Gastrocnemius medialis (tissue), 4 donors: ENCODE data around the gene MYCBP2. TPM values are rescaled to one million over a fixed set of nuclear protein-coding genes. Genes with fewer than 3 reads are reported as not detected.
A peak's percentile ranks its signal among the peaks of the same experiment; 100 is the strongest.

Experiments
- ATAC-seq, 2 donors: fragments of 150-250 bp; one replicate each; pipeline ENCODE4 v1.9.1; 2016
- DNase-seq, 2 donors: peaks; one replicate each; pipeline ENCODE4 v3.0.0-alpha.2; 2019
- H3K27ac ChIP-seq, 4 donors: fragments of 200-600 bp; sonication (generic); 1 replicate in 1 of 4; 2 replicates in 3 of 4; pipeline ENCODE4 v1.5.1; 2016 to 2018; ENCODE audit warnings: mild to moderate bottlenecking in 2 of 4, moderate library complexity in 1 of 4
- H3K27me3 ChIP-seq, 3 donors: fragments of 200-600 bp; sonication (generic) in 2 of 3; 1 replicate in 1 of 3; 2 replicates in 2 of 3; pipeline versions ENCODE4 v1.5.1 to v1.6.0; 2016 to 2019; ENCODE audit warnings: mild to moderate bottlenecking in 1 of 3, moderate library complexity in 1 of 3
- H3K36me3 ChIP-seq, 2 donors: fragments of 200-600 bp; sonication (generic) in 1 of 2; one replicate each; pipeline ENCODE4 v1.5.1; 2017 to 2018
- H3K4me1 ChIP-seq, 2 donors: fragments of 200-600 bp; sonication (generic) in 1 of 2; one replicate each; pipeline ENCODE4 v1.5.1; 2016 to 2017; ENCODE audit warnings: mild to moderate bottlenecking in 2 of 2
- H3K4me3 ChIP-seq, 4 donors: fragments of 200-600 bp; sonication (generic) in 3 of 4; 1 replicate in 1 of 4; 2 replicates in 3 of 4; pipeline ENCODE4 v1.5.1; 2016 to 2019; ENCODE audit warnings: mild to moderate bottlenecking in 2 of 4
- H3K9me3 ChIP-seq, 3 donors: fragments of 200-600 bp; sonication (generic) in 2 of 3; 1 replicate in 1 of 3; 2 replicates in 2 of 3; pipeline ENCODE4 v1.5.1; 2016 to 2019
- POLR2A ChIP-seq, 2 donors: fragments of 450-650 bp; IDR thresholded peaks; one replicate each; pipeline ENCODE4 v1.6.1; 2017; ENCODE audit warnings: antibody characterized with exemption in 2 of 2, mild to moderate bottlenecking in 2 of 2, moderate library complexity in 2 of 2
- in situ Hi-C, 4 donors: fragments of 200-750 bp; cut with MboI; loops; one replicate each; pipeline versions ENCODE4 v1.15.0 to v1.8.0; 2017; ENCODE audit warnings: low sequenced_read_pairs in 4 of 4
- intact Hi-C: fragments of 100-400 bp; cut with DNase I; formaldehyde crosslinking; loops from one replicate; pipeline ENCODE4 v1.15.1; 2023; ENCODE audit warnings: low total_unique reads
- total RNA-seq, 4 donors: library from RNA; depleted of rRNA; stranded (reverse); fragments of >200 nt; gene quantifications; one replicate each; pipeline versions ENCODE4 v1.1.0 to v1.2.3, GENCODE V29; 2016
- TF ChIP-seq, protein P1 (sequence below), 5 experiments: fragments of 450-650 bp in 3 of 5; fragments of 200-600 bp in 2 of 5; sonication (generic) in 2 of 5; IDR thresholded peaks in 4 of 5; conservative IDR thresholded peaks in 1 of 5; 1 replicate in 4 of 5; 2 replicates in 1 of 5; pipeline ENCODE4 v1.5.1; 2016 to 2019; ENCODE audit warnings: antibody characterized with exemption in 5 of 5, mild to moderate bottlenecking in 3 of 5, moderate library complexity in 3 of 5

The MYCBP2 gene
- total RNA-seq, 4 donors from 2014 or later = 42.1 to 56.9 (median 45.1) TPM

DNA sequence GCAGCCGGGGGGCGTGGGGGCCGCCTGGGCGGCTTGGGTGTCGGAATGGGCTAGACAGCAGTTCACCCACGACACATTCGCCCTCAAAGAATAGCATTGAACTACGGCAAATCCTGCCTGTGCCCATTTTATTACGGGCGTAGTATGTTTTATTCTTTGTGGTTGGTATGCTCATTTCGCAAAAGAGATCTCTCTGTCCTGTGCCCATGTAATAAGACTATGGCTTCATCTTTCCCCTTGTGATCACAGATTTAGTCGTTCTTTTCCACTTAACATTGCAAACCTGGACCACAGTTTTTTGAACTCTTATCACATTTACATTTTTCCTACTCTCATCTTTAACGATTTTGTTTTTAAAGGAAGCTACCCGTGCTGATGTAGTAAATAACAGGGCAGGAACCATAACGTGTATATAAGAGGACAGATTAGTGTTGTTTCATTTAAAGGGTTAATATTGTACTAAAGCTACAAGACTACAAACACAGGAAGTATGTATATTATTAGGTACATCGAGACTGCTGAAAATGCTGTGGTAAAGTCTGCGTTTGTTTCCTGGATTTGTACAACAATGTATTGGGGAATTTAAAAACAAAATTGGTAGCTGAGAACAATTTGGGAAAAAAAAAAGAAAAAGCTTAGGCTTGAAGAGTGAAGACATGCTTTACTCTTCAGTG, 3.2 kb upstream of the MYCBP2 start:
- TF ChIP-seq POLR2A (IDR thresholded peaks at IDR 0.05) = no peak
- peak in 1 of 2 donors; percentile 19 for ATAC-seq
- Histone ChIP-seq H3K27ac (peak overlapping the region; percentile 86 to 95 (median 93)), H3K9me3 (no peaks in the 10 kb centered on the region), H3K4me3 (peak overlapping the region; percentile 88 to 100 (median 91)), H3K36me3 (no peaks in the 10 kb centered on the region), H3K4me1 (peaks cover 16 to 22% of the 10 kb centered on the region in 2 donors), H3K27me3 (no peaks in the 10 kb centered on the region)
- intact Hi-C loops (loop anchor here (1.0 to 5.0 kb wide), 3 partner anchors 148 to 367 kb away; partner anchors contain the start of genes CLN5 and SLAIN1), in situ Hi-C loops (no loop called here)
- no peak for DNase-seq

DNA sequence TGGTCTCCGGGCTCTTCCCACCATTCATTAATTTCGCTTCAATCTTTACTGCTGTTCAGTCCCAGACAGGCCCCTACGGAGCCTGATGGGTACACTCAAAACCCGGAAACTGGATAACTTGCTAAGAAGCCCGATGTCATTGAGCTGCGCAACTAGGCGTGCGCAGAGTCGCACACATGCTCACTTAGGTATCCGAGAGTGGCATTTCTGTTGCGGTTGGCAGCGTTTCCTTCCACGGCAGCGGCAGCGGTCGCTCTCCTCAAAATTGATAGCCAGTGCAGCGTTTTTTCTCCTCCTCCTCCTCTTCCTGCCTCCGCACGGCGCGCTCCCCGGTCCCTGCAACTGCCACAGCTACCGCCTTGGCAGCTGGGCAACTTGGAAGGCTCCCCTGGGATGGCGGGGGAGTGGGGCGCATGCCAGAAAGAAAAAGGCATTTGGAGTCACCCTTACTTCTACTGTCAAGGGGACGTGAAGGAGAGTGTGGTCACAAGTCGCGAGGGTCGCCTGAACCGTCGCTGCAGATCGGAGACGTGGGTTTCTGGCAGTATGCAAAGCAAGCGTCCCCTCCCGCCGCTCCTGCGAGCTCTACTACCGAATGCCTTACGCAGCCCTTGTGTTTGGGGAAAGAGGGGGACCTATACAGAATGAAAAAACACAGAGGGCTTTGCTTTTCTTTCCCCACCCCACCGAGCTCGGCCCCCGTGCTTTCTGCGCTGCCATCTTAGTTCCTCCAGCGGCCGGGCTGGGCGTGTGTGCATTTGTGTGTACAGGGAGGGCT, 2.4 kb upstream of the MYCBP2 start:
- Histone ChIP-seq H3K4me1 (peaks cover 24 to 29% of the 10 kb centered on the region in 2 donors), H3K9me3 (no peaks in the 10 kb centered on the region)
- peak; percentile 62 to 71 for ATAC-seq

GRCh38 chr13:77328819-77329132, 1.9 kb upstream of the MYCBP2 start:
- Histone ChIP-seq H3K4me3 (peak overlapping the region; percentile 88 to 100 (median 91)), H3K27me3 (no peaks in the 10 kb centered on the region), H3K4me1 (peaks cover 29 to 35% of the 10 kb centered on the region in 2 donors), H3K27ac (peak overlapping the region; percentile 86 to 95 (median 93)), H3K9me3 (no peaks in the 10 kb centered on the region), H3K36me3 (no peaks in the 10 kb centered on the region)
- ATAC-seq = no peak
- intact Hi-C loops = loop anchor here (1.0 to 5.0 kb wide), 3 partner anchors 150 to 368 kb away; partner anchors contain the start of genes CLN5 and SLAIN1
- TF ChIP-seq, protein P1, sequence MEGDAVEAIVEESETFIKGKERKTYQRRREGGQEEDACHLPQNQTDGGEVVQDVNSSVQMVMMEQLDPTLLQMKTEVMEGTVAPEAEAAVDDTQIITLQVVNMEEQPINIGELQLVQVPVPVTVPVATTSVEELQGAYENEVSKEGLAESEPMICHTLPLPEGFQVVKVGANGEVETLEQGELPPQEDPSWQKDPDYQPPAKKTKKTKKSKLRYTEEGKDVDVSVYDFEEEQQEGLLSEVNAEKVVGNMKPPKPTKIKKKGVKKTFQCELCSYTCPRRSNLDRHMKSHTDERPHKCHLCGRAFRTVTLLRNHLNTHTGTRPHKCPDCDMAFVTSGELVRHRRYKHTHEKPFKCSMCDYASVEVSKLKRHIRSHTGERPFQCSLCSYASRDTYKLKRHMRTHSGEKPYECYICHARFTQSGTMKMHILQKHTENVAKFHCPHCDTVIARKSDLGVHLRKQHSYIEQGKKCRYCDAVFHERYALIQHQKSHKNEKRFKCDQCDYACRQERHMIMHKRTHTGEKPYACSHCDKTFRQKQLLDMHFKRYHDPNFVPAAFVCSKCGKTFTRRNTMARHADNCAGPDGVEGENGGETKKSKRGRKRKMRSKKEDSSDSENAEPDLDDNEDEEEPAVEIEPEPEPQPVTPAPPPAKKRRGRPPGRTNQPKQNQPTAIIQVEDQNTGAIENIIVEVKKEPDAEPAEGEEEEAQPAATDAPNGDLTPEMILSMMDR (IDR thresholded peaks at IDR 0.05 in 4 of 5, conservative IDR thresholded peaks at IDR 0.05 in 1 of 5) = no peak
- no peak for TF ChIP-seq POLR2A (IDR thresholded peaks at IDR 0.05)
- DNase-seq = no peak
- in situ Hi-C loops = no loop called here

More for the DNA sequence above, 2.4 kb upstream of the MYCBP2 start:
- in situ Hi-C loops (no loop called here), intact Hi-C loops (loop anchor here (1.0 to 5.0 kb wide), 3 partner anchors 149 to 367 kb away; partner anchors contain the start of genes CLN5 and SLAIN1)
- Histone ChIP-seq H3K36me3 (no peaks in the 10 kb centered on the region), H3K27me3 (no peaks in the 10 kb centered on the region), H3K27ac (peak overlapping the region; percentile 86 to 95 (median 93)), H3K4me3 (peak overlapping the region; percentile 88 to 100 (median 91))
- peak; percentile 78 to 86 for DNase-seq
- TF ChIP-seq, protein P1 (IDR thresholded peaks at IDR 0.05 in 4 of 5, conservative IDR thresholded peaks at IDR 0.05 in 1 of 5) = peak in 1 of 5 experiments; percentile 2
- peak; percentile 44 to 73 for TF ChIP-seq POLR2A (IDR thresholded peaks at IDR 0.05)

DNA sequence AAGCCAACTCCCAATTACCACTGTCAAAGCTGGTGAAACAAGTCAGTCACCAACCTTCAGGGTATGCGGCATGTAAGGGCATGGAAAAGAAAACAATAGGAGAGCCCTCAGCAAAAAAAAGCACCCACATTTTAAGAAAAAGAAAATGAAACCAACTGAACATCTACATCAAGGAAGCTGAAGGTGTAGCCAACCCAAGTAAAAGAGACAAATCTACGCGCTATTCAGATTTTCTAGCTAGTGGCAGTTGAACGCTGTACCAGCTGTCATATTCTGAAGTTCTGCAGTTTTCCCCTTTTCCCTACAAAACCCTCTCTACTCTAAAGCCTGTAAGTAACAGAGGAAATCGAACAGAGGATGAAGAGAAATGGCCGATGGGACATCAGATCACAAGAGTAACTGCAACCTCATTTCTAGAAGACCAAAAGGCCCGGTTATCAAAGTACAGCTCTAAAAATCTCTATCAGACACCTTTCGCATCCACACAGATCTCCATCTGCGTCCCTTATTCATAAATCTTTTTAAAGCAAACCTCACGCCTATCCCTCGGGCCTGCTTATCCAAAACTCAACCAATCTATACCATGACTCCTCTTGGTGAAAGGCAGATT, 1.4 kb downstream of the MYCBP2 start:
- ATAC-seq (no peak), DNase-seq (no peak)
- Histone ChIP-seq H3K4me3 (peak overlapping the region; percentile 82 to 97 (median 95)), H3K4me1 (peaks cover 40 to 50% of the 10 kb centered on the region in 2 donors), H3K9me3 (no peaks in the 10 kb centered on the region), H3K36me3 (no peaks in the 10 kb centered on the region), H3K27ac (peak overlapping the region; percentile 86 to 95 (median 92)), H3K27me3 (no peaks in the 10 kb centered on the region)
- TF ChIP-seq, protein P1 (IDR thresholded peaks at IDR 0.05 in 4 of 5, conservative IDR thresholded peaks at IDR 0.05 in 1 of 5) = no peak
- TF ChIP-seq POLR2A (IDR thresholded peaks at IDR 0.05) = peak in 1 of 2 donors; percentile 13
- in situ Hi-C loops = no loop called here
- intact Hi-C loops = loop anchor here (5.0 kb wide), 1 partner anchor 333 kb away; the partner anchor contains the start of gene CLN5
